K562 (cell line): ENCODE measurements around the gene LRRC4B. TPM values are rescaled to one million over a fixed set of nuclear protein-coding genes. Genes with fewer than 3 reads are reported as not detected.

Experiments used
- ARNT ChIP-seq, 2 experiments: fragments of 450-650 bp; IDR thresholded peaks; 2 replicates each; pipeline ENCODE4 v1.6.1; 2016; ENCODE audit warnings: mild to moderate bottlenecking in 1 of 2
- ATF7 ChIP-seq: fragments of 450-650 bp; IDR thresholded peaks from 2 replicates; pipeline ENCODE4 v1.7.1; 2014; ENCODE audit warnings: mild to moderate bottlenecking, moderate library complexity
- CHD4 ChIP-seq: fragments of 200-600 bp; sonication (generic); IDR thresholded peaks from 3 replicates; pipeline ENCODE4 v1.6.1; 2012; ENCODE audit warnings: low read depth, mild to moderate bottlenecking, mixed read lengths, low read length, inconsistent platforms; ENCODE audit not compliant: insufficient read depth, insufficient replicate concordance, poor library complexity, severe bottlenecking
- HNRNPL ChIP-seq: fragments of 200-400 bp; formaldehyde crosslinking; IDR thresholded peaks from 2 replicates; pipeline ENCODE4 v1.6.1; 2017; ENCODE audit warnings: low read depth, mild to moderate bottlenecking, low read length
- NR2C2 ChIP-seq, 2 experiments: fragments of 200-800 bp in 1 of 2; sonication (Bioruptor generic) in 1 of 2; sonication (generic) in 1 of 2; formaldehyde crosslinking in 1 of 2; IDR thresholded peaks; 2 replicates each; pipeline versions ENCODE4 v1.6.1 to v1.8.0; 2016 to 2022; ENCODE audit warnings: mild to moderate bottlenecking in 1 of 2, missing compliant biosample characterization in 1 of 2, missing genetic modification characterization in 1 of 2, missing genetic modification reagents in 1 of 2
- POLR3G ChIP-seq: IDR thresholded peaks from 2 replicates; pipeline ENCODE4 v1.6.1; 2011; ENCODE audit not compliant: insufficient read length, insufficient replicate concordance; ENCODE audit errors: extremely low read depth
- PTTG1 ChIP-seq: fragments of 450-650 bp; IDR thresholded peaks from 2 replicates; pipeline ENCODE4 v1.6.1; 2016; ENCODE audit warnings: low read depth, mild to moderate bottlenecking, missing genetic modification characterization, missing compliant biosample characterization
- RAD21 ChIP-seq, 2 experiments: fragments of 250-450 bp in 1 of 2; fragments of 450-650 bp in 1 of 2; sonication (Bioruptor Pico) in 1 of 2; formaldehyde crosslinking in 1 of 2; IDR thresholded peaks in 1 of 2; conservative IDR thresholded peaks in 1 of 2; 2 replicates each; pipeline versions ENCODE4 v1.4.0 to v1.8.0; 2020 to 2022; ENCODE audit warnings: mild to moderate bottlenecking in 2 of 2, moderate library complexity in 1 of 2
- SIN3A ChIP-seq, 2 experiments: fragments of 150-350 bp in 1 of 2; IDR thresholded peaks; 2 replicates each; pipeline ENCODE4 v1.6.1; 2011 to 2016; ENCODE audit warnings: borderline replicate concordance in 2 of 2, low read depth in 2 of 2, low read length in 2 of 2, mild to moderate bottlenecking in 2 of 2, moderate library complexity in 2 of 2; ENCODE audit not compliant: control insufficient read depth in 1 of 2
- TCF3 ChIP-seq: sonication (generic); formaldehyde crosslinking; IDR thresholded peaks from 2 replicates; pipeline ENCODE4 v1.4.0; 2020; ENCODE audit warnings: mild to moderate bottlenecking, missing genetic modification reagents
- TCF7L2 ChIP-seq: fragments of 150-350 bp; IDR thresholded peaks from 2 replicates; pipeline ENCODE4 v1.6.1; 2016; ENCODE audit warnings: low read depth, mild to moderate bottlenecking, low read length, moderate library complexity
- ZNF253 ChIP-seq: fragments of 250-450 bp; sonication (Bioruptor Pico); conservative IDR thresholded peaks from 2 replicates; pipeline ENCODE4 v1.6.1; 2021; ENCODE audit warnings: mild to moderate bottlenecking
- ZNF699 ChIP-seq: fragments of 250-450 bp; sonication (Bioruptor Pico); IDR thresholded peaks from 2 replicates; pipeline ENCODE4 v1.8.0; 2021; ENCODE audit warnings: mild to moderate bottlenecking, moderate library complexity; ENCODE audit not compliant: insufficient replicate concordance
- polyA plus RNA-seq, 8 experiments: library from polyadenylated mRNA; depleted of rRNA in 4 of 8; stranded (reverse) in 5 of 8; unstranded in 3 of 8; fragments of >200 nt; fragmentation: Nextera tagmentation in 2 of 8; fragmentation: Illumina TruSeq in 1 of 8; extraction: Ambion mirVana in 2 of 8; extraction: Trizol in 1 of 8; gene quantifications; 2 replicates each; pipeline versions ENCODE4 v1.2.1 to v1.2.3, GENCODE V29; 2011 to 2014; ENCODE audit warnings: inconsistent platforms in 1 of 8, missing spikeins in 1 of 8
- total RNA-seq, 7 experiments: library from RNA; depleted of rRNA in 6 of 7; stranded (reverse); fragments of >200 nt in 6 of 7; fragmentation: Illumina TruSeq in 2 of 7; extraction: Trizol in 2 of 7; gene quantifications; 2 replicates each; pipeline versions ENCODE4 v1.2.1 to v1.2.3, GENCODE V29; 2011 to 2021; ENCODE audit warnings: low replicate concordance in 1 of 7
- TF ChIP-seq, protein P1 (sequence below): sonication (generic); formaldehyde crosslinking; IDR thresholded peaks from 2 replicates; pipeline ENCODE4 v1.8.1; 2023; ENCODE audit warnings: mild to moderate bottlenecking, missing genetic modification reagents, moderate library complexity
- TF ChIP-seq, protein P2 (sequence below): fragments of 450-650 bp; IDR thresholded peaks from 2 replicates; pipeline ENCODE4 v1.6.1; 2014; ENCODE audit warnings: low read depth, mild to moderate bottlenecking, moderate library complexity, borderline replicate concordance
- TF ChIP-seq, protein P3 (sequence below): sonication (generic); formaldehyde crosslinking; IDR thresholded peaks from 2 replicates; pipeline ENCODE4 v1.8.0; 2023; ENCODE audit warnings: mild to moderate bottlenecking, missing genetic modification reagents
- TF ChIP-seq, protein P4 (sequence below): conservative IDR thresholded peaks from 2 replicates; pipeline ENCODE4 v1.6.1; 2011; ENCODE audit warnings: low read depth, mild to moderate bottlenecking, low read length; ENCODE audit not compliant: control insufficient read depth
- TF ChIP-seq, protein P5 (sequence below): fragments of 450-650 bp; IDR thresholded peaks from 2 replicates; pipeline ENCODE4 v1.6.1; 2016

Gene LRRC4B
- total and polyA plus RNA-seq, 9 of the 15 experiments (the other 6 are each of a cell fraction or from before 2014, with no cell fraction given), result 0.18 to 9.6 (median 2.9) TPM; not detected in 2

DNA sequence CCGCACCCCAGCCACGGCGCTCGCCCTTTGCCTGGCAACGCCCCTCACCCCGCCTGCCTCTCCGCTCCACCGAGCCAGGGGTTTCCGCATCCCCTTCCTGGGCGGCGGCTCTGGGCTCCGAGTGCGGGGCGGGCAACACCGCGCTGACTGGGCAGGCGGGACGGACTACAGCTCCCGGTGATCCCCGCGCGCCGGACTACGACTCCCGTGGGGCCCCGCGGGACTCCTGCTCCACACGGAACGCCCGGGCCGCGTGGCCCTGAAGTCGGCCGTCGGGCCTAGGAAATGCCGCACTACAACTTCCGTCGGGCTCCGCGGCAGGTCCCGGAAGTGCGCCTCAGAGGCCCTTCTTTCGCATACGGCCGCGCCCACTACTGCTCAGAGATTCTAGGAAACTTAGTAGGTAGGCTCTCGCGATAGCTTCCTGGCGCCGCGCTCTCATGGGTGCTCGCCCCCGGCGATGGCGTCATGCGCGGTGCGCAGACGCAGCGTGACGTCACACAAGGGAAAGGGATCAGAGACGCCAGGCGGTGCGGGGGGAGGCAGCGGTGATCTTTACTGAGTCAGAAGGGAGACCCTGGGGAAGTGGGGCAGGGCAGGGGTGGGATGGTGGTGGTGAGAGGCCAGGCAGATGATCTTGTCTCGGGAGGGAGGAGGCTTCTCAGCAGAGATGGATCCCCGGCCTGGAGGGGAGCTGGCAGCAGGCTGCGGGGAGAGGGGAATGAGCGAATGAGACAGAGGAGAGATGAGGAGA is 57.0 kb downstream of the LRRC4B start, which contains the start of gene JOSD2 (continued):
- no peak for TF ChIP-seq RAD21 (CRISPR knock-in tag; conservative IDR thresholded peaks at IDR 0.05 in 1 of 2, IDR thresholded peaks at IDR 0.05 in 1 of 2)
- TF ChIP-seq TCF7L2, result 0 out of 2 replicates have a peak, but pooled peaks have one; percentile 36
- TF ChIP-seq, protein P1, sequence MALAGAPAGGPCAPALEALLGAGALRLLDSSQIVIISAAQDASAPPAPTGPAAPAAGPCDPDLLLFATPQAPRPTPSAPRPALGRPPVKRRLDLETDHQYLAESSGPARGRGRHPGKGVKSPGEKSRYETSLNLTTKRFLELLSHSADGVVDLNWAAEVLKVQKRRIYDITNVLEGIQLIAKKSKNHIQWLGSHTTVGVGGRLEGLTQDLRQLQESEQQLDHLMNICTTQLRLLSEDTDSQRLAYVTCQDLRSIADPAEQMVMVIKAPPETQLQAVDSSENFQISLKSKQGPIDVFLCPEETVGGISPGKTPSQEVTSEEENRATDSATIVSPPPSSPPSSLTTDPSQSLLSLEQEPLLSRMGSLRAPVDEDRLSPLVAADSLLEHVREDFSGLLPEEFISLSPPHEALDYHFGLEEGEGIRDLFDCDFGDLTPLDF (CRISPR knock-in tag), result peak; percentile 81
- no peak for TF ChIP-seq PTTG1
- TF ChIP-seq, protein P2, sequence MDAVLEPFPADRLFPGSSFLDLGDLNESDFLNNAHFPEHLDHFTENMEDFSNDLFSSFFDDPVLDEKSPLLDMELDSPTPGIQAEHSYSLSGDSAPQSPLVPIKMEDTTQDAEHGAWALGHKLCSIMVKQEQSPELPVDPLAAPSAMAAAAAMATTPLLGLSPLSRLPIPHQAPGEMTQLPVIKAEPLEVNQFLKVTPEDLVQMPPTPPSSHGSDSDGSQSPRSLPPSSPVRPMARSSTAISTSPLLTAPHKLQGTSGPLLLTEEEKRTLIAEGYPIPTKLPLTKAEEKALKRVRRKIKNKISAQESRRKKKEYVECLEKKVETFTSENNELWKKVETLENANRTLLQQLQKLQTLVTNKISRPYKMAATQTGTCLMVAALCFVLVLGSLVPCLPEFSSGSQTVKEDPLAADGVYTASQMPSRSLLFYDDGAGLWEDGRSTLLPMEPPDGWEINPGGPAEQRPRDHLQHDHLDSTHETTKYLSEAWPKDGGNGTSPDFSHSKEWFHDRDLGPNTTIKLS, result peak; percentile 98
- TF ChIP-seq, protein P3, sequence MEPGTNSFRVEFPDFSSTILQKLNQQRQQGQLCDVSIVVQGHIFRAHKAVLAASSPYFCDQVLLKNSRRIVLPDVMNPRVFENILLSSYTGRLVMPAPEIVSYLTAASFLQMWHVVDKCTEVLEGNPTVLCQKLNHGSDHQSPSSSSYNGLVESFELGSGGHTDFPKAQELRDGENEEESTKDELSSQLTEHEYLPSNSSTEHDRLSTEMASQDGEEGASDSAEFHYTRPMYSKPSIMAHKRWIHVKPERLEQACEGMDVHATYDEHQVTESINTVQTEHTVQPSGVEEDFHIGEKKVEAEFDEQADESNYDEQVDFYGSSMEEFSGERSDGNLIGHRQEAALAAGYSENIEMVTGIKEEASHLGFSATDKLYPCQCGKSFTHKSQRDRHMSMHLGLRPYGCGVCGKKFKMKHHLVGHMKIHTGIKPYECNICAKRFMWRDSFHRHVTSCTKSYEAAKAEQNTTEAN (CRISPR knock-in tag), result no peak
- no peak for TF ChIP-seq ZNF699 (CRISPR knock-in tag)
- TF ChIP-seq ATF7, result peak; percentile 98
- TF ChIP-seq, protein P4, sequence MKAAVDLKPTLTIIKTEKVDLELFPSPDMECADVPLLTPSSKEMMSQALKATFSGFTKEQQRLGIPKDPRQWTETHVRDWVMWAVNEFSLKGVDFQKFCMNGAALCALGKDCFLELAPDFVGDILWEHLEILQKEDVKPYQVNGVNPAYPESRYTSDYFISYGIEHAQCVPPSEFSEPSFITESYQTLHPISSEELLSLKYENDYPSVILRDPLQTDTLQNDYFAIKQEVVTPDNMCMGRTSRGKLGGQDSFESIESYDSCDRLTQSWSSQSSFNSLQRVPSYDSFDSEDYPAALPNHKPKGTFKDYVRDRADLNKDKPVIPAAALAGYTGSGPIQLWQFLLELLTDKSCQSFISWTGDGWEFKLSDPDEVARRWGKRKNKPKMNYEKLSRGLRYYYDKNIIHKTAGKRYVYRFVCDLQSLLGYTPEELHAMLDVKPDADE, result peak; percentile 99
- TF ChIP-seq, protein P5, sequence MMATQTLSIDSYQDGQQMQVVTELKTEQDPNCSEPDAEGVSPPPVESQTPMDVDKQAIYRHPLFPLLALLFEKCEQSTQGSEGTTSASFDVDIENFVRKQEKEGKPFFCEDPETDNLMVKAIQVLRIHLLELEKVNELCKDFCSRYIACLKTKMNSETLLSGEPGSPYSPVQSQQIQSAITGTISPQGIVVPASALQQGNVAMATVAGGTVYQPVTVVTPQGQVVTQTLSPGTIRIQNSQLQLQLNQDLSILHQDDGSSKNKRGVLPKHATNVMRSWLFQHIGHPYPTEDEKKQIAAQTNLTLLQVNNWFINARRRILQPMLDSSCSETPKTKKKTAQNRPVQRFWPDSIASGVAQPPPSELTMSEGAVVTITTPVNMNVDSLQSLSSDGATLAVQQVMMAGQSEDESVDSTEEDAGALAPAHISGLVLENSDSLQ, result no peak
- no peak for TF ChIP-seq POLR3G
- no peak for TF ChIP-seq ZNF253 (CRISPR knock-in tag)
- peak; percentile 75 for TF ChIP-seq NR2C2 (CRISPR knock-in tag; IDR thresholded peaks at IDR 0.05)
- peak; percentile 92 for TF ChIP-seq NR2C2 (tag; IDR thresholded peaks at IDR 0.05)
- TF ChIP-seq HNRNPL, result no peak
- TF ChIP-seq SIN3A (IDR thresholded peaks at IDR 0.05; ENCODE audit: borderline replicate concordance in 2 of 2, control insufficient read depth in 1 of 2, low read depth in 2 of 2, low read length in 2 of 2), result peak in 1 of 2 experiments; percentile 64; a peak in 1 of 4 replicates
- TF ChIP-seq CHD4, result no peak
- no peak; a peak in 1 of 4 replicates for TF ChIP-seq ARNT (IDR thresholded peaks at IDR 0.05)
- no peak; the same call in none of the 2 replicates for TF ChIP-seq TCF3
